DOHH2 (cell line): ENCODE results near the gene CTTNBP2.

Experiments
- H3F3A ChIP-seq: fragments of 200-600 bp; sonication (generic), shearing (Covaris generic); 2 replicates; pipeline ENCODE4 v1.6.0; 2016; ENCODE audit warnings: antibody characterized with exemption, mild to moderate bottlenecking; ENCODE audit not compliant: control insufficient read depth, insufficient read depth
- H3K27ac ChIP-seq: fragments of 200-600 bp; sonication (generic); 2 replicates; pipeline ENCODE4 v1.5.1; 2014; ENCODE audit warnings: low read depth, mild to moderate bottlenecking, low read length, moderate library complexity
- H3K27me3 ChIP-seq: fragments of 200-600 bp; sonication (generic); 2 replicates; pipeline ENCODE4 v1.6.1; 2014; ENCODE audit warnings: mild to moderate bottlenecking, low read length, mixed read lengths; ENCODE audit not compliant: control insufficient read depth
- H3K36me3 ChIP-seq: fragments of 200-600 bp; sonication (generic); 2 replicates; pipeline ENCODE4 v1.6.1; 2014; ENCODE audit warnings: mild to moderate bottlenecking, low read length, moderate library complexity, mixed read lengths; ENCODE audit not compliant: control insufficient read depth
- H3K4me1 ChIP-seq: fragments of 200-600 bp; sonication (generic); 2 replicates; pipeline ENCODE4 v1.6.1; 2014; ENCODE audit warnings: mild to moderate bottlenecking, low read length, mixed read lengths; ENCODE audit not compliant: control insufficient read depth
- H3K4me2 ChIP-seq: fragments of 200-600 bp; sonication (generic); 2 replicates; pipeline ENCODE4 v1.6.0; 2014; ENCODE audit warnings: mild to moderate bottlenecking, low read length, moderate library complexity
- H3K4me3 ChIP-seq: fragments of 200-600 bp; sonication (generic); 2 replicates; pipeline ENCODE4 v1.5.1; 2014; ENCODE audit warnings: mild to moderate bottlenecking, low read length, mixed read lengths
- H3K79me2 ChIP-seq: fragments of 200-600 bp; sonication (generic); 2 replicates; pipeline ENCODE4 v1.6.1; 2014; ENCODE audit warnings: mild to moderate bottlenecking, low read length, mixed read lengths; ENCODE audit not compliant: control insufficient read depth
- H3K9me2 ChIP-seq: fragments of 200-600 bp; sonication (generic); replicated peaks from 2 replicates; pipeline ENCODE4 v1.6.1; 2014; ENCODE audit warnings: mild to moderate bottlenecking, low read length, mixed read lengths; ENCODE audit not compliant: control insufficient read depth
- H3K9me3 ChIP-seq: fragments of 200-600 bp; sonication (generic); 2 replicates; pipeline ENCODE4 v1.6.1; 2014; ENCODE audit warnings: antibody characterized with exemption, low read length, mixed read lengths; ENCODE audit not compliant: control insufficient read depth, insufficient read depth
- H4K20me1 ChIP-seq: fragments of 200-600 bp; sonication (generic); 2 replicates; pipeline ENCODE4 v1.6.0; 2014; ENCODE audit warnings: low read depth, mild to moderate bottlenecking, antibody characterized with exemption, low read length, moderate library complexity; ENCODE audit not compliant: control insufficient read depth, insufficient read depth
- EZH2phosphoT487 ChIP-seq: fragments of 200-600 bp; sonication (generic); IDR thresholded peaks from 2 replicates; pipeline ENCODE4 v1.6.1; 2017; ENCODE audit warnings: borderline replicate concordance, mild to moderate bottlenecking, antibody characterized with exemption, low read length, moderate library complexity, mixed read lengths
- TF ChIP-seq, protein P1 (sequence below): fragments of 200-600 bp; sonication (generic); IDR thresholded peaks from one replicate; pipeline ENCODE4 v1.5.1; 2014; ENCODE audit warnings: antibody characterized with exemption, mild to moderate bottlenecking, low read depth, low read length; ENCODE audit not compliant: poor library complexity, severe bottlenecking

Gene CTTNBP2

DNA sequence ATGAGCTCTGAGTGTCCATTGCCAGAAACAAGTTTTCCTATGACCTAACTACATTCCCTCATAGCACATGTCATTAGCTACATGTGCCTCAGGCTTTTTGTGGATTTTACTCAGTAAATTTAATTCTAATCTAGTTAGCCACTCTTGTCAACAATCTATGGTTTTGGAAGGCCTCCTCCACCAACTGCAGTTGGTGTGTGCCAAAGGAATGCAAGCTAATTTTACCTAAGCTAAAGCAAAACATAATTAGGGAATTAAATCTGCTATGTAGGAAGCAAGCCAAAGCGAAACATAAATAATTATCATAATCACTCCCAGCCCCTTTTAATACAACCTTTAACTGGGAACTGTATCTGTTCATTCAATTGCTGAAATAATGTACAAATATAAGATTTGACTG, 3.5 kb upstream of the CTTNBP2 start:
- TF ChIP-seq EZH2phosphoT487 = no peak
- TF ChIP-seq, protein P1, sequence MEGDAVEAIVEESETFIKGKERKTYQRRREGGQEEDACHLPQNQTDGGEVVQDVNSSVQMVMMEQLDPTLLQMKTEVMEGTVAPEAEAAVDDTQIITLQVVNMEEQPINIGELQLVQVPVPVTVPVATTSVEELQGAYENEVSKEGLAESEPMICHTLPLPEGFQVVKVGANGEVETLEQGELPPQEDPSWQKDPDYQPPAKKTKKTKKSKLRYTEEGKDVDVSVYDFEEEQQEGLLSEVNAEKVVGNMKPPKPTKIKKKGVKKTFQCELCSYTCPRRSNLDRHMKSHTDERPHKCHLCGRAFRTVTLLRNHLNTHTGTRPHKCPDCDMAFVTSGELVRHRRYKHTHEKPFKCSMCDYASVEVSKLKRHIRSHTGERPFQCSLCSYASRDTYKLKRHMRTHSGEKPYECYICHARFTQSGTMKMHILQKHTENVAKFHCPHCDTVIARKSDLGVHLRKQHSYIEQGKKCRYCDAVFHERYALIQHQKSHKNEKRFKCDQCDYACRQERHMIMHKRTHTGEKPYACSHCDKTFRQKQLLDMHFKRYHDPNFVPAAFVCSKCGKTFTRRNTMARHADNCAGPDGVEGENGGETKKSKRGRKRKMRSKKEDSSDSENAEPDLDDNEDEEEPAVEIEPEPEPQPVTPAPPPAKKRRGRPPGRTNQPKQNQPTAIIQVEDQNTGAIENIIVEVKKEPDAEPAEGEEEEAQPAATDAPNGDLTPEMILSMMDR = no peak
- Histone ChIP-seq H4K20me1 (no peaks in the 10 kb centered on the region), H3K79me2 (no peaks in the 10 kb centered on the region), H3K36me3 (no peaks in the 10 kb centered on the region), H3K4me1 (no peaks in the 10 kb centered on the region), H3K4me3 (no peak overlapping the region), H3K4me2 (no peak overlapping the region), H3F3A (no peaks in the 10 kb centered on the region), H3K27me3 (no peaks in the 10 kb centered on the region), H3K27ac (no peak overlapping the region), H3K9me3 (no peaks in the 10 kb centered on the region), H3K9me2 (no peaks in the 10 kb centered on the region; the same call in 1 of the 2 replicates)

DNA sequence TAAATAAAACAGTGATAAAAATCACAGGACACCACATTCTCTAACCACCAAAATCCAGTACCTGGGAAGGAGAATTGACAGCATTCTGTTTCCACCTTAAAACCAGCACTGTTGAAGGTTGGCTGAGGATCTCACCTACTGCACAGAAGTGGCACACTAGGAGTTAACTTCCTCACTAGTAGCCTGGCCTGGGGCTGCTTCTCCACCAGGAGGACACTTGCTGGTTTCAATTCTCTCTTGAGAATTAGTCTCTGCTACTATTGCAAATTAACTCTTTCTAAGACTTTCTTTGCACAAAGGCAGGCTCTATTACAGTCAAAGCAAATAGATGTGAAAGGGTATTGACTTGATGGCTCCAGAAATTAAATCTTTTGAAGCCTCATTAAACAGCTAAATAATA, 2.3 kb upstream of the CTTNBP2 start:
- Histone ChIP-seq H3K4me3 (no peak overlapping the region), H4K20me1 (no peaks in the 10 kb centered on the region), H3K4me2 (no peak overlapping the region), H3K4me1 (no peaks in the 10 kb centered on the region), H3K9me3 (no peaks in the 10 kb centered on the region), H3K9me2 (no peaks in the 10 kb centered on the region; the same call in 1 of the 2 replicates), H3K36me3 (no peaks in the 10 kb centered on the region), H3K79me2 (no peaks in the 10 kb centered on the region), H3F3A (no peaks in the 10 kb centered on the region), H3K27me3 (no peaks in the 10 kb centered on the region), H3K27ac (no peak overlapping the region)
- TF ChIP-seq, protein P1 = no peak
- no peak for TF ChIP-seq EZH2phosphoT487

DNA sequence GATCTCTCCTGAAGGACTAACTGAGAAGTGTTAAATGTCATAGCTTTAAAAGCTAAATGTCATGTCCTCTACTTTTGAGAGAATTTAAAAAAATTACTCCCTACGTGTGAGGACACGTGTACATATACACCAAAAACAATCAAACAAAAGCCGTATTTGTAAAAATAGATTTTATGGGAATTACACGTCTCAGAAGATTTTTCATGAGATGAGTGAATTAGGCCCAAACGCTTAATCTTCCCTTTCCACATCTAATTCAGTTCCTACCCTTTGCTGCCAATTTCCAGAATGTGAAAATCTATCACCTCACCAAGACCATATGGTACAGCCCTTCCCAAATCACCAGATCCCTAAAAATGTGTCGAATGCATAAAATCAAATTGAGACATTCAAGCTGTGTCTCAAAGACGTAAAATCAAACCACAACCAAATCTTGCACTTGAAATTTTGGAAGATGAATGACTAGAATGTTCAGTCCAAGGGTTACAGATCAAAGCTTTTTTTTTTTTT, 1.0 kb upstream of the CTTNBP2 start:
- no peaks in the 10 kb centered on the region for H3K9me3 ChIP-seq
- no peak overlapping the region for H3K4me3 ChIP-seq
- TF ChIP-seq, protein P1 = no peak
- TF ChIP-seq EZH2phosphoT487 = no peak
- no peaks in the 10 kb centered on the region for H3F3A ChIP-seq
- H3K9me2 ChIP-seq = no peaks in the 10 kb centered on the region; the same call in 1 of the 2 replicates
- H3K36me3 ChIP-seq = no peaks in the 10 kb centered on the region
- H3K27me3 ChIP-seq = no peaks in the 10 kb centered on the region
- no peak overlapping the region for H3K27ac ChIP-seq
- H3K79me2 ChIP-seq = no peaks in the 10 kb centered on the region
- no peaks in the 10 kb centered on the region for H3K4me1 ChIP-seq
- H4K20me1 ChIP-seq = no peaks in the 10 kb centered on the region
- no peak overlapping the region for H3K4me2 ChIP-seq
